ENCODE measurements around the gene TMEM151B.
"Not testable (repeated sequence)": the region's sequence is repeated elsewhere in the genome, so short reads cannot be mapped to it uniquely, and the experiment has no call there.

The TMEM151B gene

DNA sequence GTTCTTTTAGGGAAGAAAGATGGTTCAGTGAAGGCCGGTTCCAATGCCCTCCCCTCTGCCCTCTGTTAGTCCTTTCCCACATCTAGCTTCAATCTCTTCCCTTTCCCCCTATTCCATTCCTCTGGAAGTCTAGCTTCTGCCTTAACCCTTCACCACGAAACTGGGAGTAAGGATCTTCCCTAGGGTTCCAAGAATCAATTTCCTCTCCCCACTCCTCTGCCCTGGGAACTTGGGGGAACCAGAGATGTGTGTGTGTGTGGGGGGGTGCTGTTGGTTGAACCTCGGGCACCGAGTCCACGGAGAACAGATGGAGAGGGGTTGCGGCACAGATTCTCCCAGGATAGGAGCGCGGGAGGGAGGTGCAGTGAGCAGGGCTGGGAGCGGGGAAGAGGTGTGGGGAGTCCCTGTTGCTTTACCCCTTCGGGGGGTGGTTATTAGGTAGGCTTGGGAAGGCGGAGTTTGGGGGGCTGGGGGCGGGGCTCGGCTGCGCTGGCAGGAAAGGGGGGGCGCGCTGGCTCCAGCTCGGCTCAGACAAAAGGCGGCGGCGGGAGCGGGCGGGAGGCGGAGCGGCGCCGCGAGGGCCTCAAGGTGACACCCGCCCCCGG, at the start of gene TMEM151B:
Gene TMEM151B (plus strand): TSS at position 530 of the 605 bp plus-strand sequence. CDS start 293 bp downstream, outside the sequence.
- DNase-seq, result peak in 2 of 14 donors; percentile 16 to 86

DNA sequence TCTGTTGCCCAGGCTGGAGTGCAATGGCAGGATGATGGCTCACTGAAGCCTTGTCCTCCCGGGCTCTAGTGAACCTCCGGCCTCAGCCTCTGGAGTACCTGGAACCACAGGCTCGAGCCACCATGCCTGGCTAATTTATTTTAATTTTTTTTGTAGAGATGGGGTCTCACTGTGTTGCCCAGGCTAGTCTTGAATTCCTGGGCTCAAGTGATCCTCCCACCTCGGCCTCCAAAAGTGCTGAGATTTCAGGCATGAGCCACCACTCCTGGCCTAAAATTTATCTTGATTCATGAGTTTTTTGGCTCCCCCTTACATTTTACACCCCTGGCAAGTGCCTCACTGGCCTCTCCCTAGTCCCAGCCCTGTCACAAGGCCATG, 49.3 kb upstream of the TMEM151B start:
- DNase-seq, result no peak

DNA sequence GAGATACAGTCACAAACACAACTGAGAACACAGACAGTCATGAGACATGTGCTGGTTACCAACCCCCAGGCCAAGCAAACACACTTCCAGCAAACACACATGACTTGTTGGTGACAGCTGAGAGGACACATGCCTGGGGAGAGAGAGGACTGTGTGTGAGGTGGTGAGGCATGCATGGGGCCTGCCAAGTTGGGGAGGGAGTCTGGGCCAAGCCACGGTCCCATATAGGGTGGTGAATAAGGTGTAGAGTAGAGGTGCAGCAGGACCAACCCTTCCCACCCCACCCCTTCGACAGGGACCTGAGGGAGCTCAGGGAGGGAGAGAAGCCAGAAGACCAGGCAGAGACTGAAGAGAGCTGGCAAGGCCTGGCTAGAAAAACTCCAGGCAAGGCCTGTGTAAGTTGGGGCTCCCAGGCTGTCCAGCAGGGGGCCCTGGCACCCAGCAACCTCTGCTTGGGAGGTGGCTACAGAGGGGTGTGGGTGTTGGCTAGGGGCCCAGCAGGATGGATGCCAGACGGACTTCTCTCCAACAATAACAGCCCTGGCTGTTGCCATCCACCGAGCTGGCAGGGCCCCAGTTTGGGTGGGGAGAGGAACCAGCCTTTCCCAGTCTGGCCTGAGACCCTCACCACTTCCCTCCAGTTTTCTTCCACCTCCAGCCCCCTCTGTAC, 48.8 kb upstream of the TMEM151B start:
- DNase-seq, result peak in 11 of 14 donors; percentile 34 to 84 (median 72)

DNA sequence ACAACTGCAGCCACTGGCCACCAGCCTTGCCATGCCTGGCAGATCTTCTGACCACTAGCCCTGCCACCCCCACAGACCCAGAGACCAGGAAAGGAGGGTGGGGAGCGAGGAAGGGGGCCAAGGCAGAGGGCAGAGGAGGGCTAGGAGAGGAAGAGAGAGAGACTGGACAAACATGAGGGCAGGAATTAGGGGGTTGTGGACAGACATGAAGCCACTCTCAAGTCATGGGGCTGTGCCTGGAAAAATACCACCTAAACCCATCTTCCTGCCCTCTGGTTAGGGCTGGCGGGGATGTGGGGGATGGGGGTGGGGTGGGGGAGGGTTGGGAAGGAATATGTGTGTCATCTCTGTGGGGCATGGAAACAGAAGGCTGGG, 48.3 kb upstream of the TMEM151B start:
- no peak for DNase-seq

DNA sequence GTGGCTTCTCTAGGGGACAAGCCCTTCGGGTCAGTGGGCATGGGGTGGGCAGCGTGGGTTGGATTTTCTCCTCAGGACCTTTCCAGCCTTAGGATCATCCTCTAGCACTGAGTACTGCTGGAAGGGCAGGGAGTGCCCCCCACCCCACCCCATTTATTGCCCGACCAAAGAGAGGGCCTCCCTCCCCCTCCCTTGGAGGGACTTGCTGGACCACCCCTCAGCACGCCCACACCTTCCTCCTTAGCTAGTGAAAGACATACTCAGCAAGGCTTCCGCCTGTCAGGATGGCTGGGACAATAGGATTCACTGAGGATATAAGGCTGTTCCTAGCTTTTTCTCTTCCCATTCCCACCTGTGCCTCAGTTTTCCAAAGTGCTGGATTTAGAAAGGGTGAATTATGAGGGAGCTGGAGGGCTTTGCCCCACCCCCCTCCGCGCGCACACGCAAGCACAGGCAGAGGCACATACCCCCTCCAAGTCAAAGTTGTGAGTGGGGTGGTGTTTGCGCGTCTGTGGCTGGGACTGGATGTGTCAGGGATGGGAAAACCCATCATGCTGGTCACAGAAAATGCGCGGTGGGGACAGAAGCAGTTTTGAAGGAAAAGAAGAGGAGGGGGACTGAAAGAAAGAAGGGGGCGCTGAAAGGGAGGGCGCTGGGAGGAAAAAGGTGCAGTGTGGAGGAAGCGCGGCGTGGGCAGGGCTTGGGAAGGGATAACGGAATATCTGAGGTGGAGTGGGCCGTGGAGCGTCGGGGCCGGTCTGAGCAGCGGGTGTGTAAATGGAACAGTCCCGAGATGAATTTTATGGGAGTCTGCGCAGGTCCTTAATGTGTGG, 47.5 kb upstream of the TMEM151B start:
- DNase-seq, result no peak

DNA sequence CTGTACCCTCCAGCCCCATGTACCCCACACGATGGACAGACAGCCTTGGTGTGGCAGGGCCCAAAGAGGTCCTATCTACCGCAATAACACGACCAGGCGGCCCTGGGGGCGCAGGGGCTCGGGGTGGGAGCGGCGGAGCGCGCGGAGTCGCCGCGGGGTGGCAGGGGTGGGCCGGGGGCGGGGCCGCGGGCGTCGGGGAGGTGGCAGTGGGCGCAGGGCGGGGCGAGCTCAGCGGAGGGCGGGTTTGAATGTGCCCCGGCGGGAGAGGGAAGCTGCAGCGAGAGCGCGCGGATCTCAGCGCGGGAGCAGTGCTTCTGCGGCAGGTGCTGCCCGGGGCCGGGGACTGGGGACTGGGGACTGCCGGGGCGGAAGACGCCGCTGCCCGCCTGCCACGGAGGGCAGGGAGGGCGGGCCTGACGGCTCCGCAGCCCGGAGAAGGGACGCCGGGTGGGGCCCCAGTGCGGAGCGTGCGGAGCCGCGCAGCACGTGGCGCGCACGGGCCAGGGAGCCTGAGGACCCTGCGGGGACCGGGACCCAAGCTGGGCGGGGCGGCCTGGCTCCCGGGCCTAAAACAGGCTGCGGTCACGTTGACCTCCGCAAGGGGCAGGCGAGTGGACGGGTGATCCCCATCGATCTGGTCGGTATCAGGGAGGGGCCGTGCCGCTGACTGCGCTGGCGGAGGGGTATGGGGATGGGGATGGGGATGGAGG, 46.8 kb upstream of the TMEM151B start, which contains the start of gene SLC29A1:
Gene SLC29A1 (plus strand): TSS at position 277 of the 710 bp plus-strand sequence. CDS start 3,719 bp downstream, outside the sequence.
- DNase-seq, result peak in 11 of 14 donors; percentile 17 to 68 (median 56)

DNA sequence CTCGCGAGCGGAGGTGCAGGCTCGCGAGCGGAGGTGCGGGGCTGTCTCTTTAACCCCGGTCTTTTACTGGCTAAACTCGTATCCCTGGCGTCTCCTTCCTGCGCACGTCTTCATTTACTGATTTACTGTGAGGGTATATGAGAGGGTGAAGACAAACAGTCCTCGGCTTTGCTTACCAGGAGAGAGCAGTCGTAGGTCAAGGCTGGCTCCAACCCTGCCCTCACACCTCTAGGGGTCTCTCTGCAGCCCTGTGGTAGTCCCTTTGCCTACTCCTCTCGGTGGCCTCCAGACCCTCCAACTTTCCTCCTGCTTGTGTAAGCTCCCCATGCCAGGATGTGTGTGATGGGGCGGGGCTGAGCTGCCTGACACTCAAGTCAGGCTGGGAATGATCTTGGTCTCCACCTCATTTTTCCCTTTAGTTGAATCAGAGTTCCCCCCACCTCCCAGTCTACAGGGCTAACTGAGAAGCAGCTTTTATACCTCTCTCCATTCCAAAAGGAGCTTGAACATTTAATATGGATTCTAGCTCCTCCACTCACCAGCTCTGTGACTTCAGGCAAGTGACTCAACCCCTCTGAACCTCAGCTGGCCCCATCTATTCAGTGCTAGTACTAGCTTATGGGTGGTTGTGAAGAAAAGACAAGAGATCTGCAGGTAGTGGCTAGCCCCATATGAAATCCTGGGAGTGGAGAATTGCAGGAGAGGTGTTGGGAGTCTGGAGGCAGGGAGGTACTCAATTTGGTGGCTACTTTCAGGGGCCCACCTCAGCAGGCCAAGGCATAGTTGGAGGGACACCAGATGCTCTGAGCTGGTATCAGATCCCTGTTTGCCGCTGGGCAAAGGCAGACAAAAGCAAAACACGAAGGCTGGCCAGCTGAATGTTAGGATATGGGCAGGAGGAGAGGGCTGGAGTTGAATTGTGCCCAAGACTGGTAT, 46.0 kb upstream of the TMEM151B start:
- peak in 1 of 14 donors; percentile 57 for DNase-seq

DNA sequence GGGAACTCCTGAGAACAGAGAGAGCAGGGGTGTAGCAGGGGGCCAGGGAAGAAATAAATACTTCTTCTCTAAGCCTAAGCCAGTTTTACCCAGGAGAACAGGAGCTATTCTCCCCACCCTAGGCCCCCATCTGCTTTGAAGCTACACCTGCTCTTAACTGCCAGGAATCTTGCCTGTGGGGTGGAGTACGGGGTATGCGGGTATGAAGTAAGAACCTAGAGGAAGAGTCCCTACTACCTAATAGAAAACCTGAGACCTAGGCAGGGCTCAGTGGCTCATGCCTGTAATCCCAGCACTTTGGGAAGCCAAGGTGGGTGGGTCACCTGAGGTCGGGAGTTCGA, 45.3 kb upstream of the TMEM151B start:
- DNase-seq, result no peak

DNA sequence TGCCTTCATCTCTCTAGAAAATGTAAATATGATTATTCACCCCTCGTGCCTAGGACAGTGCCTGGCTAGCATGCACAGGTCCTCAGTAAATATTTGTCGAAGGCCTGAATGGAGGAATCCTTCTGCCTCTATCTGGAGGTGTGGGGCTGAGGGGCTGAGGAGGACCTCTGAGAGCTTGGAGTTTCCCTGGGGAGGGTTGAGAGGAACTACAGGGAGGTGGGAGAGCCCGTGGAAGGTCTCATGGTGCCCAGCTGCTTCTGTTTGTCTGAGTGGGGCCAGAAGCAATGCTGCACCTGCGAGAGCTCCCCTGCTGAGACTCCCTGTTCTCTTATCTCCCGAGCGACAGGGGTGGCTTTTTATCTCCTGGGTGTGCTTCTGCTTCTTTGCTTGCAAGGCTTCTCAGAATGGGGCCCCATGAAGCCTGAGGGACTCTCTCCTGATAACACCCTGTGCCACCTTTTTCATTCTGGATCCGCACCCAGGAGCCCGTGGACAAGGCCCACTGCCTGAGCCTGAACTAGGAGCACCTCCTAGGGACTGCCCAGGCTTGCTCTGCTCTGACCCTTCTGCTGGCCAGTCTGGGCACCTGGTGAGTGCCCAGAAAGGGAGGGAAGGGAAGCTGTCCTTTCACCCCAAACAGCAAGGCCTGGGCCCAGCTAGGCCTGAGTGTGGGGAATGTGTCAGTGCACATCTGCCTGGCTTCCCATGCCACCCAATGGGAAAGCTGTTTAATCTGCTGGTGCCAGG, 44.5 kb upstream of the TMEM151B start:
- no peak for DNase-seq

DNA sequence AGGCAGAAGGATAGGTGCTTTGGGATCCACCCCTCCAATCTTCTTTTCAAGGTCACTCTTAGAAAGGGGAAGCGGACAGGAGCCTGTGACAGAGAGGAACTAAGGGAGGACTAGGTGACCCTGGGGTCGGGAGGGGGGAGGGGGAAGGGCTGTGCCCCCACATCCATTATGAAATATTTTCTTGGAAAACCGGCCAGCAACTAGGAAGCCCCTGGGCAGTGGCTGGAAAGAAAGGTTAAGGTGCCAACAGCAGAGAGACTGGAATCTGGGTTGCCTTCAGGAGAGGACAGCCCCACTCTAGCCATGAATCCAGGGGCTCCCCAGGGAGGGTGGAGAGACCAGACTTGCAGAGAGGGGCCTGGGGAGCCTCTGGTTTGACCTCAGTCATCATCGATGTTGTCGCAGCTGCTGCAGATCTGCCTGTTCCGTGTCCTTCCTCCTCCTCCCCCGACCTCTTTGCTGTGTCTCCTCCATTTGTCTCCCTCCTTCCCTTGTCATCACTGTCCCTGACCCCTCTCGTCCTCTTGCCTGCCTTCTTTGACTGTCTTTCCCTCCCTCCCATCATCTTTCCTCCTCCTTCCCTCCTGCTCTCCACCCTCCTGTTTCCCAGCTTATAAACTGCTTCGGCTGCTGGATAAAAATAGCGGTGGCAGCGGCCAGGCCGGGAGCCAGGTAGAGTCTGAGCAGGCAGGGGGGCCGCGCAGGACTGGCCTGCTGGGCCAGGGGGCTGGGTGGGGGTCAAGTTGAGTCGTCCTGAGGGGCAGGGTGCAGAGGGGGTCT, 43.7 kb upstream of the TMEM151B start:
- peak in 1 of 14 donors; percentile 53 for DNase-seq

DNA sequence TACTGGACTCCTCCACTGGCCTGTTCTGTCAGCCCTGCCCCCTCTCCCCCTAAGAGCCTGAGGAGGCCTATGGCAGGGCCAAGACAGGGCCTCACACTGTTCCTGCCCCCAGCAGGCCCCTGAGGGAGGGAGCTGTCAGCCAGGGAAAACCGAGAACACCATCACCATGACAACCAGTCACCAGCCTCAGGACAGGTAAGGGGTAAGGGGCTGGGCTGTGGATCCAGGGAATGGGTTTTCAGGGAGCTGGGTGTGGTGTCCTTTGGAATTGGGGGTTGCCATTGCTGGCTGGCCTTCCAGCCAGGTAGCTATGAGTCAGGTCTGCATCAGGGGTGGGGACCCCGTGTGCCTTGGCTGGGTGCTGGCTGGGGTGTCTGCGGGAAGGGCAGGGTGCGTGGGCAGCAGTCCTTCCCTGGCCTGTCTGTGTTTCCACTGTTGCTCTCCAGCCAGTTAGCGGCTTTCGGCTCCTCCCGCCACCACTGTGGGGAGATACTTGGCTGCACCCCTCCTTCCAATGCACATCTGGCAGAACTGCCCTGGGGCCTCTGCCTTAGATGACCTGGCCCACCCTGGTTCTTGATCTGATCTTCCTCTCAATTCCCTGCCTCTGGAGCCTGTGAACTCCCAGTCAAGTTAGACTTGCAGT, 43.0 kb upstream of the TMEM151B start:
- no peak for DNase-seq

DNA sequence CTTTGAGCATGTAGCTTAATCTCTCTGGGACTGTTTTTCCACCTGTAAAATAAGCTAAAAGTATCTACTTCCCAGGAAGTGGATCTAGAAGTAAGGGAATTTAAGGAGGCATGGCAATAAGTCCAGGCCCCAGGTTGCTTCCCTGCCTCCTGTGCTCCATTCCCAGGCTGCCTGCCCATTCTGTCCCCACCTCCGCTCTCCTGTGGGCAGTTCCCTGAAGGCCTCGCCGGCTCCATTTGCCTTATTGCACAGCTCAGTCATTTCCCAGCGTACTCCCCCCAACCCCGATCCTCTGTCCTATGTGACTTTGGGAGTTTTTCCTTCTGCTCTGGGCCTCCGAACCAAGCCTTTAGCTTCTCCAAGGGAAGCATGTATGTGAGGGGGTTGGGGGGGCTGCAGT, 42.2 kb upstream of the TMEM151B start:
- no peak for DNase-seq

DNA sequence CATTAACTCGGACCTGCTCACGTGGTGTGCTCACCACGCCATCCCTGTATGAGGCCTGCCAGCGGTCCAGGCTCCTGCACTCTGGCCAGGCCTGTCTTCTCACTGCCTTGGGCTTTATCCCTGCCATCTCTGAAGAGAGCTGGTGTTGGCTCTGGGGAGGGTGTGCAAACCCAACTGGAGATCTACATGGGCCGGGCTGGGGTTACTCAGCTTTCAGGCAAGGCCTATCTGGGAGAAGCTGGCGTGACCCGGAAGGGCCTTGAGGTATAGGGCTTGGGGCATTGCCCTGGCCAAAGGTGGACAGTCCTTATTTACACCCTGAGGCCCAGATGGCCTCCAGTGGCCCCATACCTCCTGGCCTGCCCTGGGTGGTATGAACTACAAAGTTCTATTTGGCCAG, 41.8 kb upstream of the TMEM151B start:
- no peak for DNase-seq

DNA sequence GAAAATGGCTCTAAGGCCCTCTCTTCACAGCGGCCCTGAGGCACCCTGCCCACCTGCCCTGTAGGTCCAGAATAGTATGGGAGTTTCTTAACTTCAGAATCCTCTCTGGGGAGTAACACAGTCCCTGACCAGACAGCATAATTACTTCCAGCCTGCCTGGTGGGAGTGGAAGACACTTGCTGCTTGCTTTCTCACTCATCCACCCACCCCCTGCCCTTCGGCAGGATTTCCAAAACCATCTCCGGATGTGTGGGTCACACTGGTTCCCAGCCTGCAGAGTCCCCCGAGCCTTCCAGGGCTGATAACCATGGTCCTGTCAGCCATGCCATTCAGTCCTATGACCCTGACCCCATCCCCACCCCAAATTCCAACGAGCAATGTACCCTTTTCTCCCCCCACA, 41.4 kb upstream of the TMEM151B start:
- no peak for DNase-seq

DNA sequence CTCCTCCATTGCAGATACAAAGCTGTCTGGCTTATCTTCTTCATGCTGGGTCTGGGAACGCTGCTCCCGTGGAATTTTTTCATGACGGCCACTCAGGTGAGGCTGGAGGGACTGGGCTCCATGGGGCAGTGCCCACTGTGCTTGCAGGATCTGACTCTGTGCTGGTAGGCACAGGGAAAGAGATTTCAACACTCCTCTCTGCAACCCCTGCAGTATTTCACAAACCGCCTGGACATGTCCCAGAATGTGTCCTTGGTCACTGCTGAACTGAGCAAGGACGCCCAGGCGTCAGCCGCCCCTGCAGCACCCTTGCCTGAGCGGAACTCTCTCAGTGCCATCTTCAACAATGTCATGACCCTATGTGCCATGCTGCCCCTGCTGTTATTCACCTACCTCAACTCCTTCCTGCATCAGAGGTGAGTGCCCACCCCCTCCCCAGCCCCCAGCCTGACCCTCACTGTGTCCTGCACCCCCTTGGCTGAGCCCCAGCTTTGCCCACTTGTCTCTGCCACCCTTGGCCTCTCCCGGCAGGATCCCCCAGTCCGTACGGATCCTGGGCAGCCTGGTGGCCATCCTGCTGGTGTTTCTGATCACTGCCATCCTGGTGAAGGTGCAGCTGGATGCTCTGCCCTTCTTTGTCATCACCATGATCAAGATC, 40.7 kb upstream of the TMEM151B start:
- no peak for DNase-seq

DNA sequence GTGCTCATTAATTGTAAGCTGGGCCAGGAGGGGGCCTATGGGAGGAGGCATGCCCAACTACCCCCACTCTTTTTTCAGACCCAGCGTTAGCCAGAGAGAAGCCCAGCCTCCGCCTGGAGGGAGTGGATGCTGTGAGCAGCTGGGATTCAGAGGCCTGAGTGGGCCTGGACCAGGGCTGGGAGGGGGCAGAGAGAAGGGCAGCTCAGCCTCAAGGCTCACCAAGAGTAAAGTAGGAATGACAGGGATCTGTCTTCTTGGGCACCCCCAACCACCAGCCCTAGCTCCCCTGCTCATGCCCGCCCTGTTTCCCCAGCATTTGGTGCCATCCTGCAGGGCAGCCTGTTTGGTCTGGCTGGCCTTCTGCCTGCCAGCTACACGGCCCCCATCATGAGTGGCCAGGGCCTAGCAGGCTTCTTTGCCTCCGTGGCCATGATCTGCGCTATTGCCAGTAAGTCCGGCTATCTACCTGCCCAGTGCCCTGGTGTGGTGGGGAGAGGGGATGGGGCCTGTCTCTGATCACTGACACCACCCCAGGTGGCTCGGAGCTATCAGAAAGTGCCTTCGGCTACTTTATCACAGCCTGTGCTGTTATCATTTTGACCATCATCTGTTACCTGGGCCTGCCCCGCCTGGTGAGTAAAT, 40.1 kb upstream of the TMEM151B start:
- no peak for DNase-seq

DNA sequence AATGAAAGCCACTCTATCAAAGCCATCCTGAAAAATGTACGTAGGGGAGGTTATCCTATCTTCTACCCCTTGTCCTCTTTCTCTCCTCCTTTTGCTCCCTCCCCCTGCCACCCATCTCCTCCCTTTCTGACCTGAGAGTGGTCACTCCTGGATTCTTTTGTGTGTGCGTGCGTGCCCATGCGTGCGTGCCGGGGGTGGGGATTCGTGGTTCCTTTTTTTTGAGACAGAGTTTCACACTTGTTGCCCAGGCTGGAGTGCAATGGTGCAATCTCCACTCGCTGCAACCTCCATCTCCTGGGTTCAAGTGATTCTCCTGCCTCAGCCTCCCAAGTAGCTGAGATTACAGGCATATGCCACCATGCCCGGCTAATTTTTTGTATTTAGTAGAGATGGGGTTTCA, 38.8 kb upstream of the TMEM151B start:
- not testable (repeated sequence) for DNase-seq

Data from C1 segment of cervical spinal cord (tissue), 14 donors.